ENCODE results near the gene DOCK2. TPM values are rescaled to one million over a fixed set of nuclear protein-coding genes. Genes with fewer than 3 reads are reported as not detected.

DOCK2 gene
- total and polyA plus RNA-seq, 2 donors (not counting 1 experiment from before 2014, with no cell fraction given): 1.1 to 8.9 TPM

GRCh38 chr5:169719360-169720314 lies 82.6 kb downstream of the DOCK2 start:
- Histone ChIP-seq H4K20me1 (ENCODE audit: control insufficient read depth, extremely low read depth, insufficient read depth, low read length) (no peaks in the 10 kb centered on the region), H3K36me3 (ENCODE audit: control insufficient read depth, insufficient read depth, low read length) (no peaks in the 10 kb centered on the region), H2AFZ (ENCODE audit: low read length) (no peak overlapping the region), H3K9me3 (ENCODE audit: control insufficient read depth, insufficient read depth, low read depth, low read length) (no peaks in the 10 kb centered on the region), H3K4me3 (replicated peaks in 1 of 4; ENCODE audit: control extremely low read depth in 1 of 4, insufficient read depth in 1 of 4, low read depth in 3 of 4, low read length in 4 of 4) (no peak overlapping the region), H3K27ac (ENCODE audit: insufficient read depth, low read length) (no peak overlapping the region), H3K27me3 (ENCODE audit: control insufficient read depth, insufficient read depth, low read length) (no peaks in the 10 kb centered on the region), H3K79me2 (ENCODE audit: control insufficient read depth, insufficient read depth, low read length) (no peaks in the 10 kb centered on the region), H3K9ac (ENCODE audit: insufficient read depth, low read length) (no peak overlapping the region), H3K4me2 (ENCODE audit: extremely low read depth, insufficient read depth, low read length) (no peak overlapping the region), H3K4me1 (ENCODE audit: control insufficient read depth, extremely low read depth, insufficient read depth, low read length) (peaks cover 3% of the 10 kb centered on the region)
- DNase-seq (ENCODE audit: low read depth in 2 of 2): no peak
- TF ChIP-seq CTCF (conservative IDR thresholded peaks at IDR 0.05 in 1 of 2, IDR thresholded peaks at IDR 0.05 in 1 of 2; ENCODE audit: low read depth in 1 of 2, low read length in 2 of 2) (no peak), EZH2 (IDR thresholded peaks at IDR 0.05; ENCODE audit: low read length, missing control alignments) (no peak)

GRCh38 chr5:169721771-169722170 lies 84.7 kb downstream of the DOCK2 start:
- no peaks in the 10 kb centered on the region for H4K20me1 ChIP-seq (ENCODE audit: control insufficient read depth, extremely low read depth, insufficient read depth, low read length)
- no peaks in the 10 kb centered on the region for H3K36me3 ChIP-seq (ENCODE audit: control insufficient read depth, insufficient read depth, low read length)
- no peak overlapping the region for H2AFZ ChIP-seq (ENCODE audit: low read length)
- H3K4me1 ChIP-seq (ENCODE audit: control insufficient read depth, extremely low read depth, insufficient read depth, low read length): no peaks in the 10 kb centered on the region
- H3K27me3 ChIP-seq (ENCODE audit: control insufficient read depth, insufficient read depth, low read length): no peaks in the 10 kb centered on the region
- no peaks in the 10 kb centered on the region for H3K79me2 ChIP-seq (ENCODE audit: control insufficient read depth, insufficient read depth, low read length)
- DNase-seq (ENCODE audit: low read depth in 2 of 2): no peak
- H3K9me3 ChIP-seq (ENCODE audit: control insufficient read depth, insufficient read depth, low read depth, low read length): no peaks in the 10 kb centered on the region
- no peak overlapping the region for H3K27ac ChIP-seq (ENCODE audit: insufficient read depth, low read length)
- no peak overlapping the region for H3K4me2 ChIP-seq (ENCODE audit: extremely low read depth, insufficient read depth, low read length)
- H3K9ac ChIP-seq (ENCODE audit: insufficient read depth, low read length): no peak overlapping the region
- TF ChIP-seq CTCF (conservative IDR thresholded peaks at IDR 0.05 in 1 of 2, IDR thresholded peaks at IDR 0.05 in 1 of 2; ENCODE audit: low read depth in 1 of 2, low read length in 2 of 2) (no peak), EZH2 (IDR thresholded peaks at IDR 0.05; ENCODE audit: low read length, missing control alignments) (no peak)
- H3K4me3 ChIP-seq (replicated peaks in 1 of 4; ENCODE audit: control extremely low read depth in 1 of 4, insufficient read depth in 1 of 4, low read depth in 3 of 4, low read length in 4 of 4): no peak overlapping the region

- DNase-seq (ENCODE audit: low read depth in 2 of 2): no peak
- no peaks in the 10 kb centered on the region for H3K36me3 ChIP-seq (ENCODE audit: control insufficient read depth, insufficient read depth, low read length)
- no peak overlapping the region for H3K4me2 ChIP-seq (ENCODE audit: extremely low read depth, insufficient read depth, low read length)
- TF ChIP-seq CTCF (conservative IDR thresholded peaks at IDR 0.05 in 1 of 2, IDR thresholded peaks at IDR 0.05 in 1 of 2; ENCODE audit: low read depth in 1 of 2, low read length in 2 of 2) (no peak), EZH2 (IDR thresholded peaks at IDR 0.05; ENCODE audit: low read length, missing control alignments) (no peak)
- H3K79me2 ChIP-seq (ENCODE audit: control insufficient read depth, insufficient read depth, low read length): no peaks in the 10 kb centered on the region
- H3K9me3 ChIP-seq (ENCODE audit: control insufficient read depth, insufficient read depth, low read depth, low read length): no peaks in the 10 kb centered on the region
- no peak overlapping the region for H3K27ac ChIP-seq (ENCODE audit: insufficient read depth, low read length)
- no peaks in the 10 kb centered on the region for H3K27me3 ChIP-seq (ENCODE audit: control insufficient read depth, insufficient read depth, low read length)
- H2AFZ ChIP-seq (ENCODE audit: low read length): no peak overlapping the region
- no peak overlapping the region for H3K9ac ChIP-seq (ENCODE audit: insufficient read depth, low read length)
- H3K4me1 ChIP-seq (ENCODE audit: control insufficient read depth, extremely low read depth, insufficient read depth, low read length): no peaks in the 10 kb centered on the region
- no peaks in the 10 kb centered on the region for H4K20me1 ChIP-seq (ENCODE audit: control insufficient read depth, extremely low read depth, insufficient read depth, low read length)
- no peak overlapping the region for H3K4me3 ChIP-seq (replicated peaks in 1 of 4; ENCODE audit: control extremely low read depth in 1 of 4, insufficient read depth in 1 of 4, low read depth in 3 of 4, low read length in 4 of 4)
Observed at GRCh38 chr5:169723103-169723831, 86.2 kb downstream of the DOCK2 start.

Data from fibroblast of lung (primary cell).